Measurements from ENCODE around the gene TECPR2. TPM values are rescaled to one million over a fixed set of nuclear protein-coding genes. Genes with fewer than 3 reads are reported as not detected.

Gene TECPR2
- polyA plus RNA-seq, 1 experiment: 12.4 TPM

- no peak for DNase-seq (ENCODE audit: low read depth, low spot score)
- TF ChIP-seq CTCF (IDR thresholded peaks at IDR 0.05; ENCODE audit: low read depth, low read length): no peak
- no peaks in the 10 kb centered on the region for H3K27me3 ChIP-seq (ENCODE audit: control insufficient read depth, insufficient read depth, low read length)
- CTCF ChIA-PET: interaction anchor here (1.2 kb wide), 1 partner anchor 20 kb away, joined by 7 read pairs; no protein-coding TSS in a partner anchor
- H3K27ac ChIP-seq (ENCODE audit: low read depth, low read length): no peak overlapping the region
- H3K9me3 ChIP-seq (ENCODE audit: control insufficient read depth, insufficient read depth, low read length): no peaks in the 10 kb centered on the region; the same call in 1 of the 2 replicates
- H3K4me3 ChIP-seq (ENCODE audit: low read depth, low read length): no peak overlapping the region
- POLR2A ChIA-PET: no interaction called here
These were observed 141.7 kb downstream of the TECPR2 start for GRCh38 chr14:102504328-102504999.

- Histone ChIP-seq H3K27ac (ENCODE audit: low read depth, low read length) (no peak overlapping the region), H3K27me3 (ENCODE audit: control insufficient read depth, insufficient read depth, low read length) (no peaks in the 10 kb centered on the region), H3K9me3 (ENCODE audit: control insufficient read depth, insufficient read depth, low read length) (no peaks in the 10 kb centered on the region; the same call in 1 of the 2 replicates), H3K4me3 (ENCODE audit: low read depth, low read length) (no peak overlapping the region)
- DNase-seq (ENCODE audit: low read depth, low spot score): no peak
- no peak for TF ChIP-seq CTCF (IDR thresholded peaks at IDR 0.05; ENCODE audit: low read depth, low read length)
- POLR2A ChIA-PET: no interaction called here
- CTCF ChIA-PET: no interaction called here
These were observed 142.4 kb downstream of the TECPR2 start for GRCh38 chr14:102505000-102505619.

GRCh38 chr14:102505775-102506625 is 143.3 kb downstream of the TECPR2 start:
- H3K9me3 ChIP-seq (ENCODE audit: control insufficient read depth, insufficient read depth, low read length): no peaks in the 10 kb centered on the region; the same call in 1 of the 2 replicates
- no peak for DNase-seq (ENCODE audit: low read depth, low spot score)
- H3K4me3 ChIP-seq (ENCODE audit: low read depth, low read length): no peak overlapping the region
- ChIA-PET CTCF (no interaction called here), POLR2A (no interaction called here)
- no peak overlapping the region for H3K27ac ChIP-seq (ENCODE audit: low read depth, low read length)
- no peak for TF ChIP-seq CTCF (IDR thresholded peaks at IDR 0.05; ENCODE audit: low read depth, low read length)
- no peaks in the 10 kb centered on the region for H3K27me3 ChIP-seq (ENCODE audit: control insufficient read depth, insufficient read depth, low read length)

GRCh38 chr14:102506626-102506925 is 143.8 kb downstream of the TECPR2 start:
- no peak for DNase-seq (ENCODE audit: low read depth, low spot score)
- TF ChIP-seq CTCF (IDR thresholded peaks at IDR 0.05; ENCODE audit: low read depth, low read length): no peak
- CTCF ChIA-PET: no interaction called here
- H3K4me3 ChIP-seq (ENCODE audit: low read depth, low read length): no peak overlapping the region
- no peak overlapping the region for H3K27ac ChIP-seq (ENCODE audit: low read depth, low read length)
- POLR2A ChIA-PET: no interaction called here
- no peaks in the 10 kb centered on the region for H3K27me3 ChIP-seq (ENCODE audit: control insufficient read depth, insufficient read depth, low read length)
- H3K9me3 ChIP-seq (ENCODE audit: control insufficient read depth, insufficient read depth, low read length): no peaks in the 10 kb centered on the region; the same call in 1 of the 2 replicates
